WERI-Rb-1 (cell line): ENCODE results near the gene RILPL1.

ENCODE experiments used
- DNase-seq: peaks from one replicate; pipeline ENCODE4 v3.0.0-alpha.2; 2020
- H3K27ac ChIP-seq: fragments of 250-450 bp; sonication (Bioruptor Pico); 2 replicates; pipeline ENCODE4 v1.5.1; 2020; ENCODE audit warnings: mild to moderate bottlenecking, moderate library complexity
- H3K27me3 ChIP-seq: fragments of 250-450 bp; sonication (Bioruptor Pico); 2 replicates; pipeline ENCODE4 v1.5.1; 2021; ENCODE audit warnings: mild to moderate bottlenecking, low read depth, moderate library complexity; ENCODE audit not compliant: insufficient read depth, severe bottlenecking
- H3K36me3 ChIP-seq: fragments of 250-450 bp; sonication (Bioruptor Pico); 2 replicates; pipeline ENCODE4 v1.5.1; 2020; ENCODE audit warnings: mild to moderate bottlenecking, moderate library complexity
- H3K4me3 ChIP-seq: 2 replicates; pipeline ENCODE4 v1.5.1; 2011; ENCODE audit warnings: low read depth, mild to moderate bottlenecking, control low read depth, low read length
- H3K9me3 ChIP-seq: fragments of 250-450 bp; sonication (Bioruptor Pico); 2 replicates; pipeline ENCODE4 v1.5.1; 2021; ENCODE audit warnings: mild to moderate bottlenecking, moderate library complexity; ENCODE audit not compliant: severe bottlenecking
- CTCF ChIP-seq: IDR thresholded peaks from 2 replicates; pipeline ENCODE4 v1.5.1; 2011; ENCODE audit warnings: low read depth, mild to moderate bottlenecking, control low read depth, inconsistent platforms, low read length

The RILPL1 gene

GRCh38 chr12:123532019-123532418 is 1.5 kb downstream of the RILPL1 start:
- no peak for TF ChIP-seq CTCF
- H3K27me3 ChIP-seq: no peaks in the 10 kb centered on the region
- no peak overlapping the region for H3K27ac ChIP-seq
- H3K9me3 ChIP-seq: no peaks in the 10 kb centered on the region
- H3K36me3 ChIP-seq: no peaks in the 10 kb centered on the region; the same call in 1 of the 2 replicates
- H3K4me3 ChIP-seq: no peak overlapping the region
- DNase-seq: no peak

GRCh38 chr12:123531091-123531490 is 2.4 kb downstream of the RILPL1 start:
- no peak for TF ChIP-seq CTCF
- Histone ChIP-seq H3K27me3 (no peaks in the 10 kb centered on the region), H3K27ac (no peak overlapping the region), H3K36me3 (no peaks in the 10 kb centered on the region; the same call in 1 of the 2 replicates), H3K4me3 (no peak overlapping the region), H3K9me3 (no peaks in the 10 kb centered on the region)
- DNase-seq: no peak

DNA sequence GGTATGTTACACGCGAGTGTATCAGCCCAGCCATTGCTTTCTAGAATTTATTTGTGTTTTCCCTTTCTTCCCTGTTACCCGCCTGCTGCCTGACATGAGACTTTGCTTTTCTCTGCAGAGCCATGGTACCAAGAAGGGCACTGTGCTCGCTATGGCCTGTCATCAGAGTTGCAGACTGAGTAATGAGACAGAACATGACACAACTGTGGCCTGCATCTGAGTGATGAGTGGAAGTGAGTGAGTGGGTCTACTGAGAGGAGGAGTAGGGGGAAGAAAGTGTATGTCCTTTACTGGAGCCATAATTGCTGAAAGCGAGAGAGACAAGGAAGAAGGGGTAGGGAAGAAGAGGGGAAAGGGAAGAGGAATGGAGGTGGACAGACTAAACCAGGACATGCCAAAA is 2.9 kb downstream of the RILPL1 start:
- no peak for TF ChIP-seq CTCF
- DNase-seq: no peak
- no peak overlapping the region for H3K27ac ChIP-seq
- no peaks in the 10 kb centered on the region for H3K9me3 ChIP-seq
- no peak overlapping the region for H3K4me3 ChIP-seq
- H3K36me3 ChIP-seq: no peaks in the 10 kb centered on the region; the same call in 1 of the 2 replicates
- H3K27me3 ChIP-seq: no peaks in the 10 kb centered on the region

- Histone ChIP-seq H3K9me3 (no peaks in the 10 kb centered on the region), H3K36me3 (no peaks in the 10 kb centered on the region; the same call in 1 of the 2 replicates), H3K27ac (no peak overlapping the region), H3K27me3 (no peaks in the 10 kb centered on the region), H3K4me3 (no peak overlapping the region)
- no peak for TF ChIP-seq CTCF
- DNase-seq: no peak
Measured at GRCh38 chr12:123529686-123530085, 3.8 kb downstream of the RILPL1 start.

GRCh38 chr12:123528858-123529257 is 4.7 kb downstream of the RILPL1 start:
- Histone ChIP-seq H3K4me3 (no peak overlapping the region), H3K36me3 (no peaks in the 10 kb centered on the region; the same call in 1 of the 2 replicates), H3K27ac (no peak overlapping the region), H3K27me3 (no peaks in the 10 kb centered on the region), H3K9me3 (no peaks in the 10 kb centered on the region)
- DNase-seq: no peak
- TF ChIP-seq CTCF: no peak

DNA sequence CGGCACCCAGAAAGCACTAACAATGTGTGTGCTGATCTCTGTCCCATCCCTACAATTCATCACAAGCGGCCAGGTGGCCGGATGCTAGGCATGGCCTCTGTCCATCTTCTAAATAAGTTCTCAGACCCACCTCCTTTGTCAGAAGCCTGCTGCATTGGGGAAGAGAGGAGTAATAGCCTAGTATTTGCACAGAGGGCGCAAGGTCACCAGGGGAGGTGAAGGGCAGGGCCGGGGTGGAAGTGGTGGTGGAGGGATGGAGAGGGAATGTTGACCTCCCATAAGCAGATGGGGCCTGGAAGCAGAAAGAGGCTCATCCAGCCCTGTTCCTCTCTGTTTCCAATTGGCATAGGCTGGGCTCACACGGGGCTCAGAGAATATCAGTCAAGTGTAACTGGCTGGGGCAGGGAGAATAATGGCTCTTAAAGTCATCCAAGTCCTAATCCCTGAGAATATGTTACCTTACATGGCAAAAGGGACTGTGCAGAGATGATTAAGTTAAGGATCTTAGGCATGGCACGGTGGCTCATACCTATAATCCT is 6.9 kb downstream of the RILPL1 start:
- TF ChIP-seq CTCF: no peak

More for the DNA sequence above, 6.9 kb downstream of the RILPL1 start:
- Histone ChIP-seq H3K27me3 (no peaks in the 10 kb centered on the region), H3K4me3 (no peak overlapping the region), H3K27ac (no peak overlapping the region; the same call in 1 of the 2 replicates), H3K9me3 (no peaks in the 10 kb centered on the region), H3K36me3 (peaks cover 8% of the 10 kb centered on the region)
- peak; percentile 72 for DNase-seq
